HG03064 (cell line): ENCODE results near the gene IQCH.
"Not testable (repeated sequence)": the region's sequence is repeated elsewhere in the genome, so short reads cannot be mapped to it uniquely, and the experiment has no call there.

ENCODE experiments used
- ATAC-seq: cut with Tn5 transposase; IDR thresholded peaks from one replicate; pipeline ENCODE4 v1.9.1; 2021; ENCODE audit warnings: low read depth; ENCODE audit not compliant: unreplicated experiment

Gene IQCH

DNA sequence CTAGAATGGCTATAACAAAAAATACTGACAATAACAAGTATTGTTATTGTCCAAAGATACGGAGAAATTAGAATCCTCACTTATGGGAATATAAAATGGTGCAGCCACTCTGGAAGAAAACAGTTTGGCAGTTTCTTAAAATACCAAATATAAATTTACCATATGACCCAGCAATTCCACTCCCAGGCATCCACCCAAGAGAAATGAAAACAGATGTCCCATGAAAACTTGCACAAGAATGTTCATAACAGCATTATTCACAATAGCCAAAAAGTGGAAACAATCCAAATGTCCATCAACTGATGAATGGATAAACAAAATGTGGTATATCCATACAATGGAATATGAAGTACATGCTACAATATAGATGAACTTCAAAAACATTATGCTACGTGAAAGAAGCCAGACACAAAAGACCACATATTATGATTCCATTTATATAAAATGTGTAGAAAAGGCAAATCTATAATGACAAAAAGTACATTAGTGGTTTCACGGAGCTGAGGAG lies 9.6 kb upstream of the IQCH start:
- ATAC-seq: no peak

DNA sequence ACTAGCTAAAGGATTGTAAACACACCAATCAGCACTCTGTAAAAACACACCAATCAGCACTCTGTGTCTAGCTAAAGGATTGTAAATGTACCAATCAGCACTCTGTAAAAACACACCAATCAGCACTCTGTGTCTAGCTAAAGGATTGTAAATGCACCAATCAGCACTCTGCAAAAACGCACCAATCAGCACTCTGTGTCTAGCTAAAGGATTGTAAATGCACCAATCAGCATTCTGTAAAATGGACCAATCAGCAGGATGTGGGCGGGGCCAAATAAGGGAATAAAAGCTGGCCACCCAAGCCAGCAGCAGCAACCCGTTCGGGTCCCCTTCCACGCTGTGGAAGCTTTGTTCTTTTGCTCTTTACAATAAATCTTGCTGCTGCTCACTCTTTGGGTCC lies 8.0 kb upstream of the IQCH start:
- not testable (repeated sequence) for ATAC-seq

DNA sequence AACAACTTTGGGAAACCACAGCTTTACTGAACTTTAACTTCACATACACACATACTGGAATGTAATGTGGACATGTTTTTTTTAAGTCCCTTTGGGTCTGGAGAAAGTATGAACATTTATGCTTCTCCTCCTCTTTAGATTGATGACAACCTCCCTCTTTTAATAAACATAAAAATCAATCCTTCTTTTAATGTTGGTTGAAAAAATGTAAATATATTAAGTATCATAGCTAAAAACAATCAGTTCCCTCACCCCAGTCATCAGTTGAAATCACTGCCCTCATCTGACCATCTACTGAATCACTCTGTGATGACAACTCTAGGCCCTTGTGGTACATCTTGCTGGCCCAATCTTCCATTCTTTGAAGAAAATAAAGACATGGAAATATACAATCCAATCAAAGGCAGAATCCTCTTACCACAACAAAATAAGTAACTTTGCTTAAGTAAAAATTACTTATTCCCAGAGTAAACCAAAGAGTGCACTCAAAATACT lies 6.5 kb upstream of the IQCH start:
- ATAC-seq: no peak

DNA sequence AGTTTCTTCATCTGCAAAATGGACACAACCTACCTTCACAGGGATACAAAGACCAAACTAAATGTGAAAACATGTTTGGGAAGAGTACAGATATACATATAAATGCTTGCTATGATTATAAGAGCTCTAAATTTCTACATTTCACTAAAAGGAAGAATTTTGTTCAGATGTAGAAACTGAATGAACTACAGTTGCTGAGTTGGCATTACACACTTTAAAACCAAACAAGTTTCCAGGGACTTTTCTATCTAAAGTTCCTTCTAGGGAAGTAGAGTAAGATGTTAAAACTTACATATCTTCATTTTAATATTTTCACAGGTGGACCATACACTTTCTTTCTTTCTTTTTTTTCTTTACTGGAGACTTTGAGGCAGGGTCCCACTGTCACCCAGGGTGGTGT lies 4.8 kb upstream of the IQCH start:
- no peak for ATAC-seq

- ATAC-seq: no peak
These were observed 3.3 kb upstream of the IQCH start for GRCh38 chr15:67251318-67251717.

DNA sequence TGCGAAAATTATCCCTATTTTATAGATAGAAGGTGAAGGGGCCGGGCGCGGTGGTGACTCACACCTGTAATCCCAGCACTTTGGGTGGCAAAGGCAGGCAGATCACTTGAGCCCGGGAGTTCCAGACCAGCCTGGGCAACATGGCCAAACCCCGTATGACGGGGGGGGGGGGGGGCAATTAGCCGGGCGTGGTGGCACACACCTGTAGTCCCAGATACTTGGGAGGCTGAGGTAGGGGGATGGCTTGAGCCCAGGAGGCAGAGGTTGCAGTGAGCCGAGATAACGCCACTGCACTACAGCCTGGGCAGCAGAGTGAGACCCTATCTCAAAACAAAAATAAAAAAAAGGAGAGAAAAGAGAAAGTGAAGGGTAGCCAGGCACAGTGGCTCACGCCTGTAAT lies 1.5 kb upstream of the IQCH start:
- ATAC-seq: no peak

GRCh38 chr15:67253549-67254237 lies 893 bp upstream of the IQCH start:
- no peak for ATAC-seq

DNA sequence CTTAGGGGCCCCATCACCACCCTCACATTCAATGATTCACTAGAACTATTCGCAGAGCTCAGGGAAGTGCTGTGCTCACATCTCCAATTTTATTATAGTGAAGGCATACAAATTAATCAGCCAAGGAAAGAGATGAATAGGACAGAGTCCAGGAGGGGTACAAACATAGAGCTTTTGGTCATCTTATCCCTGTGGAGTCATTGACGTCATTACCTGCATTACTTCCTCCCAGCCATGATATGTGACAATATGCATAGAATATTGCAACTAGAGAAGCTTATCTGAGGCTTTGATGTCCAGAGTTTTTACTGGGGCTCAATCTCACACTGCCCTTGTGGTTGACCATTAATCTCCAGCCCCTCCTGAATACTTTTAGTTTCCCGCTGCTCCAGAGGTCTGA lies 1.5 kb downstream of the IQCH start:
- ATAC-seq: no peak

GRCh38 chr15:67258412-67258811 lies 3.8 kb downstream of the IQCH start:
- not testable (repeated sequence) for ATAC-seq

DNA sequence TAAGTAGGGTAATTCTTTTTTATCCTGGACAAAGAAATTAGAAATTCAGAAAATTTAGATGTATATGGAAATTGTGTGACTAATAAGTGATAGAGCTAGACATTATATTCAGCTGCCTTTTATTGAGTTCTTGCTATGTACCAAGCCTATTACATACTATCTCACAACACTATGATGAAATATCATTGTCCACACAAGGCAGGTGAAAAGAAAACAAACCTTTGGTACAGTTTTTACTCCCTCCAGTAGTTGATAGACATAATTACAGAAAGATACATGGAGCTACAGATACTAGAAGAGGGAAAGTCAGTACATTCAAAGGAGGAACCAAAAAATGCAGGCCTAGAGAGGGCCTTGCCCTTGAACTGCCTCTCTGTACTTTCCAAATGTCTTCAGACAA lies 4.8 kb downstream of the IQCH start:
- ATAC-seq: no peak

GRCh38 chr15:67259806-67260205 lies 5.2 kb downstream of the IQCH start:
- no peak for ATAC-seq

GRCh38 chr15:67266870-67267269 lies 12.3 kb downstream of the IQCH start:
- ATAC-seq: no peak

DNA sequence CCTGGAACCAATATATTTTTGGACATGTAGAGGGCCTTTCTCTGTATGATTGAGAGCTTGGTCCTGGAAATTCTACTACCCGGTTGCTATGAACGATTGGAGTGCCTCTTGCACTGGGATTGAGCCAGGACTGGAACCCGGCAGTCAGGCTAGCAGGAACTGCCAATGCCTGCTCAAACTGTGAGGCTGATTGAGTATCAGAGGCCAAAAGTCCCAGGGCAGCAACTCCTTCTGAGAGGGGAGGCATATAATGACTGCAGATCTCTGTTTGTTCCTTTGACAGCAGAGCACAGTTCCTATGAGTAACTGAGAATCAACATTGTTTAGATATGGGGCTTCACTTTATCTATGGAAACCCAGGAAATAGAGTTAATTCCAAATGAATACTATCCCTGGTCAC lies 12.9 kb downstream of the IQCH start:
- no peak for ATAC-seq

DNA sequence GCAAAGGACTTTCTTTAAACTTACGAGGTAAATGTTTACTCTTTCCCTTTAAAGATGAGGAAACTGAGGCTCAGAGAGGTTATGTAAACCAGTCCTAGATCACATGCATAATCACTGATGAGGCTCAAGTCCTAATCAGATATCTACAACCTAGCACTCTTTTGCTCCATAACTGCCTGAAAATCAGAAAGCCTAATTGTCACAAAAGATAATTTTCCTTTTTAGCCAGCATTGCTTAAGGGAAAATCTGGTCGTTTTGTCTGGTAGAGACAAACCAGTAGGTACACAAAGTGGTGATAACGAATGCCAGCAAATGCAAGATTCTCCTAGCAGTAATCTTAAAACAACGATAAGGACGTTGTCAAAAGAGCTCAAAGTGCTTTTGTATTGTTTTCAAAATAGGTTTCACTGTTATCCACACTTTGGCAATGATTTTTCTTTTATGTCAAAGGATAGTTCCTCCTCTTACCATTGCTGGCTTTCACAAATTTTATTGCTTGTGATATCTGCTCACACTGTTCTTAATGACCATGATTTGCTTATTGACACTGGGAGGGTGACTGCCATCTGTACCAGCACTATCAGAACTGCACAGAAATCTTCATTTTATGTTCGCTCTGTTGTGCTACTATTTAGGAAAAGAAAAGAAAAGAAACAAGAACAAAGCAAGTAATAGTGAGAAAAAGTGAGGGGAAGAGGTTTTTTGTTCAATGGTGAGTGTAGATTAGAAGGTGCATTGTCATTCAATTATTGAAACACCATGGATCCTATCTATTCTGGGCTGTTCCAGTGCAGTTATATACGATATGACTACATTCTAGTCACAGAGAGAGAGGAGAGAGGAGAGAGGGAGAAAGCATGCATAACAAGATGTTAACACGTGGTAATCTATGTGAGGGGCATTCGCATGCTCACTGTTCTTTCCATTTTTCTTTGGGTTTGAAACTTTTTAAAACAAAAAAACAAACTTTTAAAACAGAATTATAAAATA lies 13.7 kb downstream of the IQCH start:
- ATAC-seq: no peak

- no peak for ATAC-seq
These were observed 19.6 kb downstream of the IQCH start for GRCh38 chr15:67274236-67274635.

DNA sequence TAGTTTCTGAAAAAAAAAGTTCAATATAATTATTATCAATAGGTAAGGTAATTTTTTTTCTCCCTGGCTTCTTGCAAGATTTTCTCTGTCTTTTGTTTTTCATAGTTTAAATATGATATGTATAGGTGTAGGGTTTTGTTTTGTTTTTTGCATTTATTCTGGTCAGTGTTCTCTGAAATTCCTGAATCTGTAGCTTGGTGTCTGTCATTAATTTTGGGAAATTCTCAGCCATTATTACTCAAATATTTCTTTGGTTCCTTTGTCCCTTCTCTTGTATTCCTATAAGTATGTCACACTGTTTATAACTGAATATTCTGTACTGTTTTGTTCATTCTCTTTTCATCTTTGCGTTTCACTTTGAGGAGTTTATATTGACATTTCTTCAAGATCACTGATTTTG lies 22.1 kb downstream of the IQCH start:
- no peak for ATAC-seq

DNA sequence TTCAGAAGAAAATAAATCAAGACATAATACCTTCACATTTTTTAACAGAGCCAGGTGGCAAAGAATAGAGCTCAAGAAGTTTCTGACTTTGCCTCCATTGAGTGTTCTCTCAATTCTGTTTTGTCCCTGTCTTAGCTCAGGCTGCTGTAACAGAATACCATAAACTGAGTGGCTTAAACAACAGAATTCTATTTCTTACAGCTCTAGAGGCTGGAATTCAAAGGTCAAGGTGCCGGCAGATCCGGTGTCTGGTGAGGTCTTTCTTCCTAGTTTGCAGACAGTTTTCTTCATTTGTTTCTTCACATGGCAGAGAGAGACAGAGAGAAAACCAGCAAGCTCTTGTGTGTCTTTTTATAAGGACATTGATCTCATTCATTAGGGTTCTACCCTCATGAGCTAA lies 25.6 kb downstream of the IQCH start:
- ATAC-seq: no peak

DNA sequence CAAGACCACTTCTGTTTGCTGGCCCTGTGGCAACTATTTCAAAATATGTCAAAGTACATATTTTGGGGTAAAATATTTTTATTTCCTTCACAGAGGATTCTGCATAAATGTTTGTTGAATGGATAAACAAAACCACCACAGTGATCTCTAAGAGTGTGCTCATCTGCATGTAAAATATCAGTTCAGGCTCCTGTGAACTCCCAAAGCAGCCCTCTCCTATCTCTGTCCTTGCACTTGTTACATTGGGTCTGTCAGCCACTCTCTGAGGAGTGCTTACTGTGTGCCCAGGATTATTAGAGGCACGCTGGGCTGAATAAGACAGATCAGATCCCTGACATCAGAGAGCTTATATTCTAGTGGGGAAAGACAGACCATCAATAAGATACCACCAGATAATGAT lies 27.1 kb downstream of the IQCH start:
- ATAC-seq: no peak

- not testable (repeated sequence) for ATAC-seq
These were observed 31.0 kb downstream of the IQCH start for GRCh38 chr15:67285625-67286024.

DNA sequence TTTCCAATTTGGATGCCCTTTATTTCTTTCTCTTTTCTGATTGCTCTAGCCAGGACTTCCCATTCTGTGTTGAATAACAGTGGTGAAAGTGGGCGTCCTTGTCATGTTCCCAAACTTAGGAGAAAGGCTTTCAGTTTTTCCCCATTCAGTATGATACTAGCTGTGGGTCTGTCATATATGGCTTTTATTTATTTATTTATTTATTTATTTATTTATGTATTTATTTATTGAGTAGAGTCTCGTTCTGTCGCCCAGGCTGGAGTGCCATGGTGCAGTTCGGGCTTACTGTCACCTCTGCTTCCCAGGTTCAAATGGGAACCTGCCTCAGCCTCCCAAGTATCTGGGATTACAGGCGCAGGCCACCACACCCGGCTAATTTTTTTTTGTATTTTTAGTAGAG lies 31.8 kb downstream of the IQCH start:
- not testable (repeated sequence) for ATAC-seq

- ATAC-seq: no peak
These were observed 35.7 kb downstream of the IQCH start for GRCh38 chr15:67290319-67290718.
